B cell (primary cell): ENCODE results near the gene SATB1.

Source experiments
- EZH2 ChIP-seq: IDR thresholded peaks from 2 replicates; pipeline ENCODE4 v1.6.1; 2012; ENCODE audit warnings: borderline replicate concordance, low read depth, mild to moderate bottlenecking, moderate library complexity, low read length; ENCODE audit not compliant: insufficient read depth, poor library complexity, severe bottlenecking
- TF ChIP-seq, protein P1 (sequence below): fragments of 200-600 bp; IDR thresholded peaks from one replicate; pipeline ENCODE4 v1.8.0; 2022; ENCODE audit warnings: antibody characterized with exemption, mild to moderate bottlenecking

DNA sequence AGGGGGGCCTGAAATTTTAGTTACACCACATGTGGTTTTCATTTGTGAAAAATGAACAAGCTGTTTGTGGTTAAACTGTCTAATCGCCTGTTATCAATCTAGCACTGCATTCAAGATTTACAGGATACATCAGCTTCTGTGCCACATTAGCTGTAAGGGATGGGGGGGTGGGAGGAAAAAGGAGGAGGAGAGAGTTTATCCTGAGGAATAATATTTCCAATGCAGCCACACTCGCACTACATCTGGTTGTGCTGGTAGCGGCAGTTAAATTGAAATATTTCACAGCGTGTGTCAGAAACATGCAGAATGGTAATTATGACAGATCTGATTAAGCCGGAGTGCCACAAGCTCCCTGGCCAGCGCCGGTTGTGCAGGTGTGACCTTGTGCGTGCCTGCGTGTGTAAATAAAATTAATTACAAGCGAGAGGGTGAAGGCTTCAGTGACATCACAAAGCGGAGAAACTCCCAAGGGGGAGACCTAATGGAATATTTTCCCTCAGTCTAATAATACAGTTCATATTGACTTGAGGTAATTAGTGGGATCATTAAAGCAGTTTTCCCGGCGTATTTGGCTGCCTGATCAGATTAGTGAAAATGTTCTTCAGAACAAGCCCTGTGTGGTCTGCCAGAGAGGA lies 55.5 kb downstream of the SATB1 start:
- TF ChIP-seq, protein P1, sequence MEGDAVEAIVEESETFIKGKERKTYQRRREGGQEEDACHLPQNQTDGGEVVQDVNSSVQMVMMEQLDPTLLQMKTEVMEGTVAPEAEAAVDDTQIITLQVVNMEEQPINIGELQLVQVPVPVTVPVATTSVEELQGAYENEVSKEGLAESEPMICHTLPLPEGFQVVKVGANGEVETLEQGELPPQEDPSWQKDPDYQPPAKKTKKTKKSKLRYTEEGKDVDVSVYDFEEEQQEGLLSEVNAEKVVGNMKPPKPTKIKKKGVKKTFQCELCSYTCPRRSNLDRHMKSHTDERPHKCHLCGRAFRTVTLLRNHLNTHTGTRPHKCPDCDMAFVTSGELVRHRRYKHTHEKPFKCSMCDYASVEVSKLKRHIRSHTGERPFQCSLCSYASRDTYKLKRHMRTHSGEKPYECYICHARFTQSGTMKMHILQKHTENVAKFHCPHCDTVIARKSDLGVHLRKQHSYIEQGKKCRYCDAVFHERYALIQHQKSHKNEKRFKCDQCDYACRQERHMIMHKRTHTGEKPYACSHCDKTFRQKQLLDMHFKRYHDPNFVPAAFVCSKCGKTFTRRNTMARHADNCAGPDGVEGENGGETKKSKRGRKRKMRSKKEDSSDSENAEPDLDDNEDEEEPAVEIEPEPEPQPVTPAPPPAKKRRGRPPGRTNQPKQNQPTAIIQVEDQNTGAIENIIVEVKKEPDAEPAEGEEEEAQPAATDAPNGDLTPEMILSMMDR, result no peak
- TF ChIP-seq EZH2, result no peak
